ENCODE measurements around the gene DCUN1D5. TPM values are rescaled to one million over a fixed set of nuclear protein-coding genes. Genes with fewer than 3 reads are reported as not detected.
A peak's percentile ranks its signal among the peaks of the same experiment; 100 is the strongest.

The DCUN1D5 gene
- polyA plus RNA-seq (2011; rRNA removed) (53.1 and 62.3 TPM in 2 replicates), polyA minus RNA-seq (2011; rRNA and poly(A)+ RNA removed) (7.4 and 14.9 TPM in 2 replicates)

DNA sequence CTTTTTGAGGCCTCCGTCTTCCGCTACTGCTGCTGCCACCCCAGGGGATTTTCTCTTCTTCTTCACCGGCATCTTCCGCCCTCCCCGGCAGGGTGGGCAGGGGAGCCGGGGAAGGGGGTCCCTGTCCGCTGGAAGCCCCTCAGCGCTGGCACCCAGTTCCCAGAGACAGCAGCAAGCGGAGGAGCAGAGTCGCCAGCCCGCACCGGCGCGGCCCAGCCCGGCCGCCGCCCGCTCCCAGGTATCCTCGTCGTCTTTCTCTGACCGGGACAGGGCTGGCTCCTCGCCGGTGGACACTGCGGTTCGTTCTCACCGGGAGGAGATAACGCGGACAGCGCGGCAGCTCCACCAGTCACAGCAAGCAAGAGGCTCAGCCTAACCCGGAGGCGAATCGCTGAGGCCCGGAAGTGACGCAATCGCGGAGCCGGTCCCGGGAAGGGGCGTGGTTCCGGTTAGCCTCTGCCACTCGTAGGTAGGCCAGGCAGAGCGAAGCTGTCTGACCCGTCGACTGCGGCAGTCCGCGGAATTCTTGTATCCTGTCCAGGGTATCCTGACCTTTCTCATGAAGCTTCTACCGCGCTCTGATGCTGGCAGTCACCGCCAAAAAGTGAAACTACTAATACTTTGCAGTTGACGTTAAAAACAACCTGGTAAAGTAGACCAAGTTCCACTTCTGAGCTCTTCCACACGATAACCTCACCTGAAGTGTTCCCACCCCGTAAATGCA is at the start of gene DCUN1D5:
DCUN1D5 (minus strand) TSS at position 360 of the 724 bp plus-strand sequence; CDS start at position 72, 288 bp downstream.
- ChIA-PET POLR2A (interaction anchor here (0.7 to 3.4 kb wide), 3 partner anchors 13 to 358 kb away, joined by 3 to 28 read pairs (median 5); partner anchors contain the start of gene DYNC2H1), CTCF (interaction anchor here (0.8 to 4.3 kb wide), 5 partner anchors 17 to 151 kb away, joined by 4 to 22 read pairs (median 5); partner anchors contain the start of gene DYNC2H1)
- Histone ChIP-seq H3K27me3 (ENCODE audit: control insufficient read depth, insufficient read depth, low read length) (no peaks in the 10 kb centered on the region), H3K4me3 (ENCODE audit: low read depth, low read length) (peak within 1 kb of the TSS; percentile 80), H3K9me3 (ENCODE audit: control insufficient read depth, insufficient read depth, low read length) (no peaks in the 10 kb centered on the region; the same call in 1 of the 2 replicates), H3K27ac (ENCODE audit: low read depth, low read length) (peak within 1 kb of the TSS; percentile 77)
- peak; percentile 85 for DNase-seq (ENCODE audit: low read depth, low spot score)
- TF ChIP-seq, protein P1, sequence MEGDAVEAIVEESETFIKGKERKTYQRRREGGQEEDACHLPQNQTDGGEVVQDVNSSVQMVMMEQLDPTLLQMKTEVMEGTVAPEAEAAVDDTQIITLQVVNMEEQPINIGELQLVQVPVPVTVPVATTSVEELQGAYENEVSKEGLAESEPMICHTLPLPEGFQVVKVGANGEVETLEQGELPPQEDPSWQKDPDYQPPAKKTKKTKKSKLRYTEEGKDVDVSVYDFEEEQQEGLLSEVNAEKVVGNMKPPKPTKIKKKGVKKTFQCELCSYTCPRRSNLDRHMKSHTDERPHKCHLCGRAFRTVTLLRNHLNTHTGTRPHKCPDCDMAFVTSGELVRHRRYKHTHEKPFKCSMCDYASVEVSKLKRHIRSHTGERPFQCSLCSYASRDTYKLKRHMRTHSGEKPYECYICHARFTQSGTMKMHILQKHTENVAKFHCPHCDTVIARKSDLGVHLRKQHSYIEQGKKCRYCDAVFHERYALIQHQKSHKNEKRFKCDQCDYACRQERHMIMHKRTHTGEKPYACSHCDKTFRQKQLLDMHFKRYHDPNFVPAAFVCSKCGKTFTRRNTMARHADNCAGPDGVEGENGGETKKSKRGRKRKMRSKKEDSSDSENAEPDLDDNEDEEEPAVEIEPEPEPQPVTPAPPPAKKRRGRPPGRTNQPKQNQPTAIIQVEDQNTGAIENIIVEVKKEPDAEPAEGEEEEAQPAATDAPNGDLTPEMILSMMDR (IDR thresholded peaks at IDR 0.05; ENCODE audit: low read depth, low read length), result no peak

- ChIA-PET CTCF (interaction anchor here (2.0 kb wide), 1 partner anchor 16 kb away, joined by 6 read pairs; the partner anchor contains the start of gene DYNC2H1), POLR2A (no interaction called here)
Observed at GRCh38 chr11:103125462-103125861, 33.5 kb upstream of the DCUN1D5 start.

GRCh38 chr11:103114836-103115235 is 22.9 kb upstream of the DCUN1D5 start:
- Histone ChIP-seq H3K27me3 (ENCODE audit: control insufficient read depth, insufficient read depth, low read length) (no peaks in the 10 kb centered on the region), H3K27ac (ENCODE audit: low read depth, low read length) (no peak overlapping the region), H3K9me3 (ENCODE audit: control insufficient read depth, insufficient read depth, low read length) (no peaks in the 10 kb centered on the region), H3K4me3 (ENCODE audit: low read depth, low read length) (no peak overlapping the region)
- no peak for DNase-seq (ENCODE audit: low read depth, low spot score)
- ChIA-PET POLR2A (no interaction called here), CTCF (no interaction called here)
- TF ChIP-seq, protein P1 (IDR thresholded peaks at IDR 0.05; ENCODE audit: low read depth, low read length), result no peak

More at GRCh38 chr11:103125462-103125861, 33.5 kb upstream of the DCUN1D5 start:
- Histone ChIP-seq H3K27ac (ENCODE audit: low read depth, low read length) (no peak overlapping the region), H3K9me3 (ENCODE audit: control insufficient read depth, insufficient read depth, low read length) (no peaks in the 10 kb centered on the region), H3K4me3 (ENCODE audit: low read depth, low read length) (no peak overlapping the region), H3K27me3 (ENCODE audit: control insufficient read depth, insufficient read depth, low read length) (no peaks in the 10 kb centered on the region)
- DNase-seq (ENCODE audit: low read depth, low spot score), result no peak
- TF ChIP-seq, protein P1 (IDR thresholded peaks at IDR 0.05; ENCODE audit: low read depth, low read length), result no peak

DNA sequence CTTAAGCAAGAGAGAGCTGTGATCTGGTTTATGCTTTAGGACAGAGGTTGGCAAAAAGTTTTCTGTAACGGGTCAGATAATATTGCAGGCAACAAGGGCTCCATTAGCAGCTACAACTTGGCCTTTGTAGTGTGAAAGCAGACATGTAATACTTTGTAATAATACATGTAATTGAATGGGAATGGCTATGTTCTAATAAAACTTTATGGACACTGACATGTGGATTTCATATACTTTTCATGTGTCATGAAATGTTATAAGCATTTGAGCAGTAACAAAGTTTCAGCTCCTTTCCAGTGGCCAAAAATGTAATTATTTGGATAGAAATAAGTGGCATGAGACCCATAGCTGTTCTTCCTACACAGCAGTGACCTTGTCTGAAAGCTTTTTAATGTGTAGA is 20.4 kb upstream of the DCUN1D5 start:
- DNase-seq (ENCODE audit: low read depth, low spot score), result no peak
- TF ChIP-seq, protein P1 (IDR thresholded peaks at IDR 0.05; ENCODE audit: low read depth, low read length), result no peak
- H3K9me3 ChIP-seq (ENCODE audit: control insufficient read depth, insufficient read depth, low read length), result no peaks in the 10 kb centered on the region
- POLR2A ChIA-PET, result no interaction called here
- no peak overlapping the region for H3K27ac ChIP-seq (ENCODE audit: low read depth, low read length)
- no peaks in the 10 kb centered on the region for H3K27me3 ChIP-seq (ENCODE audit: control insufficient read depth, insufficient read depth, low read length)
- CTCF ChIA-PET, result no interaction called here
- H3K4me3 ChIP-seq (ENCODE audit: low read depth, low read length), result no peak overlapping the region

DNA sequence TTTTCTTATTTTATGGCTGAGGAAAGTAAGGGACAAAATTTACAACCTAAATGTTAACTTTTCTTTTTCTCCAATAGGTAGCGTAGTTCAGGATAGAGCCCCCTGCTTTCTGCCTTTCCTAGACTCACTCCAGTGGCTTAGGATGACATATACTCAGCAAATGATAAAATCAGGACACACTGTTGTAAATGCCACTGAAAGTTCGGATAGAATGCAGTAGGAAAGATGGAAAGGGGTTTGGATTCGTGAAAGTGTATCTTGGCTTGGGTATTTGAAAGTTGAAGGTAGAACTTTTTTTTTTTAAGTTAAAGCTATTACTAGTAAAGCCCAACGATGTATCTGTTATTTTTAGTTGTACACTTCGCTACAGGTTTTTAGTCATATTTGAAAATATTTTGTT is 19.4 kb upstream of the DCUN1D5 start:
- Histone ChIP-seq H3K4me3 (ENCODE audit: low read depth, low read length) (no peak overlapping the region), H3K27ac (ENCODE audit: low read depth, low read length) (no peak overlapping the region), H3K27me3 (ENCODE audit: control insufficient read depth, insufficient read depth, low read length) (no peaks in the 10 kb centered on the region), H3K9me3 (ENCODE audit: control insufficient read depth, insufficient read depth, low read length) (no peaks in the 10 kb centered on the region)
- DNase-seq (ENCODE audit: low read depth, low spot score), result no peak
- CTCF ChIA-PET, result interaction anchor here (0.6 to 1.3 kb wide), 6 partner anchors 9 to 1413 kb away, joined by 3 to 6 read pairs (median 4); no protein-coding TSS in a partner anchor
- TF ChIP-seq, protein P1 (IDR thresholded peaks at IDR 0.05; ENCODE audit: low read depth, low read length), result no peak
- POLR2A ChIA-PET, result interaction anchor here (0.7 kb wide), 1 partner anchor 169 kb away, joined by 4 read pairs; no protein-coding TSS in a partner anchor
